GM12878 (cell line): ENCODE measurements around the gene CREG2. TPM values are rescaled to one million over a fixed set of nuclear protein-coding genes. Genes with fewer than 3 reads are reported as not detected.

Experiments
- ATAC-seq: fragments of 200-7000 bp; cut with Tn5 transposase; 3 replicates; pipeline ENCODE4 v1.9.1; 2020; ENCODE audit warnings: mild to moderate bottlenecking, moderate library complexity
- BruUV-seq: library from RNA; stranded (reverse); fragments of 400-500 nt; replicated peaks from 2 replicates; lab custom pipeline; 2021; lab: Mats Ljungman, UMichigan
- CTCF ChIA-PET: fragments of 300-600 bp; sonication (Branson Sonifier 250); formaldehyde crosslinking; extraction: SDS; loops from one replicate; lab custom pipeline; 2021; ENCODE audit warnings: inconsistent platforms; lab: Yijun Ruan, JAX
- POLR2A ChIA-PET: fragments of 350-600 bp; formaldehyde crosslinking; extraction: SDS; loops from one replicate; lab custom pipeline; 2021; ENCODE audit warnings: inconsistent platforms; lab: Charles Lee
- RAD21 ChIA-PET: fragments of 300-600 bp; sonication (Branson Sonifier 250); formaldehyde crosslinking; loops from one replicate; lab custom pipeline; 2023; ENCODE audit warnings: antibody characterized with exemption; ENCODE audit not compliant: unreplicated experiment; lab: Charles Lee
- SMC1A ChIA-PET: fragments of 300-600 bp; sonication (Branson Sonifier 250); formaldehyde crosslinking; loops from one replicate; lab custom pipeline; 2023; ENCODE audit not compliant: unreplicated experiment, uncharacterized antibody; lab: Charles Lee
- DNase-seq: peaks from one replicate; pipeline ENCODE4 v3.0.0-alpha.2; 2011; ENCODE audit warnings: low read depth, low spot score
- FAIRE-seq: peaks from 3 replicates; lab custom pipeline; 2011; peaks lifted over from hg19 to GRCh38; lab: Jason Lieb, UNC
- H2AFZ ChIP-seq: 2 replicates; pipeline ENCODE4 v1.6.0; 2011; ENCODE audit warnings: low read depth, low read length, control low read depth; ENCODE audit not compliant: control insufficient read depth
- H3K27ac ChIP-seq: 2 replicates; pipeline ENCODE4 v1.5.1; 2011; ENCODE audit warnings: control low read depth; ENCODE audit not compliant: control insufficient read depth, insufficient read depth
- H3K27me3 ChIP-seq, 2 experiments: replicated peaks in 1 of 2; 2 replicates each; pipeline versions ENCODE4 v1.6.0 to v1.6.1; 2011; ENCODE audit warnings: low read length in 1 of 2; ENCODE audit not compliant: control insufficient read depth in 2 of 2, insufficient read depth in 2 of 2
- H3K36me3 ChIP-seq, 2 experiments: 2 replicates each; pipeline ENCODE4 v1.5.1; 2011; ENCODE audit warnings: low read length in 1 of 2; ENCODE audit not compliant: control insufficient read depth in 2 of 2, insufficient read depth in 2 of 2
- H3K4me1 ChIP-seq: 2 replicates; pipeline ENCODE4 v1.6.1; 2011; ENCODE audit warnings: mild to moderate bottlenecking, low read length, moderate library complexity, mixed read lengths; ENCODE audit not compliant: control insufficient read depth, insufficient read depth
- H3K4me2 ChIP-seq: 2 replicates; pipeline ENCODE4 v1.6.0; 2011; ENCODE audit warnings: control low read depth; ENCODE audit not compliant: control insufficient read depth, insufficient read depth
- H3K4me3 ChIP-seq: fragments of 200-600 bp; sonication (generic); 2 replicates; pipeline ENCODE4 v1.5.1; 2016
- H3K79me2 ChIP-seq: 2 replicates; pipeline ENCODE4 v1.6.0; 2011; ENCODE audit warnings: low read length; ENCODE audit not compliant: control insufficient read depth, insufficient read depth
- H3K9ac ChIP-seq: 2 replicates; pipeline ENCODE4 v1.8.0; 2011; ENCODE audit warnings: low read length, control low read depth, mixed read lengths; ENCODE audit not compliant: control insufficient read depth, insufficient read depth
- H3K9me3 ChIP-seq: replicated peaks from 3 replicates; pipeline ENCODE4 v1.5.1; 2011; ENCODE audit warnings: mild to moderate bottlenecking, low read length; ENCODE audit not compliant: control insufficient read depth, insufficient read depth
- H4K20me1 ChIP-seq: 2 replicates; pipeline ENCODE4 v1.6.0; 2011; ENCODE audit not compliant: control insufficient read depth, insufficient read depth
- BRCA1 ChIP-seq: IDR thresholded peaks from 2 replicates; pipeline ENCODE4 v1.6.1; 2011; ENCODE audit warnings: low read depth, low read length, improper control_type of control experiment
- CBX5 ChIP-seq: sonication (generic); IDR thresholded peaks from 2 replicates; pipeline ENCODE4 v1.6.1; 2016; ENCODE audit warnings: low read depth, moderate library complexity, mild to moderate bottlenecking, inconsistent platforms
- FOS ChIP-seq: IDR thresholded peaks from 3 replicates; pipeline ENCODE4 v1.6.1; 2011; ENCODE audit warnings: borderline replicate concordance; ENCODE audit not compliant: insufficient read length; ENCODE audit errors: extremely low read depth
- HSF1 ChIP-seq: fragments of 150-350 bp; IDR thresholded peaks from 2 replicates; pipeline ENCODE4 v1.6.1; 2014; ENCODE audit warnings: mild to moderate bottlenecking, low read depth, low read length
- IKZF2 ChIP-seq, 2 experiments: fragments of 450-650 bp; IDR thresholded peaks; 2 replicates each; pipeline ENCODE4 v1.6.1; 2017; ENCODE audit warnings: mild to moderate bottlenecking in 2 of 2, moderate library complexity in 2 of 2
- KDM1A ChIP-seq: fragments of 200-600 bp; sonication (generic); IDR thresholded peaks from 2 replicates; pipeline ENCODE4 v1.6.1; 2016; ENCODE audit warnings: borderline replicate concordance
- MEF2B ChIP-seq: fragments of 450-650 bp; IDR thresholded peaks from 2 replicates; pipeline ENCODE4 v1.6.1; 2018; ENCODE audit warnings: mild to moderate bottlenecking, moderate library complexity; ENCODE audit not compliant: partially characterized antibody, poor library complexity, severe bottlenecking
- NR2C2 ChIP-seq: IDR thresholded peaks from 2 replicates; pipeline ENCODE4 v1.6.1; 2011; ENCODE audit warnings: borderline replicate concordance, low read depth; ENCODE audit not compliant: control insufficient read depth, insufficient read length
- PAX5 ChIP-seq: IDR thresholded peaks from 2 replicates; pipeline ENCODE4 v1.6.1; 2011; ENCODE audit warnings: low read depth, low read length, borderline replicate concordance
- PKNOX1 ChIP-seq: fragments of 450-650 bp; IDR thresholded peaks from 2 replicates; pipeline ENCODE4 v1.6.1; 2016; ENCODE audit warnings: mild to moderate bottlenecking
- REST ChIP-seq: IDR thresholded peaks from 2 replicates; pipeline ENCODE4 v1.6.1; 2012; ENCODE audit warnings: mild to moderate bottlenecking, low read depth, low read length
- SP1 ChIP-seq: IDR thresholded peaks from one replicate; pipeline ENCODE4 v1.6.1; 2011; ENCODE audit warnings: low read depth, low read length
- STAT3 ChIP-seq: IDR thresholded peaks from 2 replicates; pipeline ENCODE4 v1.6.1; 2011; ENCODE audit warnings: low read depth, low read length, improper control_type of control experiment
- ZSCAN29 ChIP-seq: fragments of 450-650 bp; IDR thresholded peaks from 2 replicates; pipeline ENCODE4 v1.6.1; 2017; ENCODE audit warnings: mild to moderate bottlenecking, moderate library complexity
- WGBS: methylation state at CpG from one replicate; pipeline ENCODE4 v1.1.6; 2016; ENCODE audit warnings: low lambda C conversion rate; ENCODE audit not compliant: insufficient replicate concordance, insufficient coverage; ENCODE audit errors: missing lambda C conversion rate; 5-methylcytosine and 5-hydroxymethylcytosine counted together
- in situ Hi-C: fragments of 300-500 bp; cut with MboI; formaldehyde crosslinking; loops from 9 replicates; pipeline ENCODE4 v1.14.3; 2018; ENCODE audit warnings: mixed read lengths
- intact Hi-C: fragments of 100-400 bp; cut with micrococcal nuclease; formaldehyde crosslinking; loops from one replicate; pipeline ENCODE4 v1.14.2; 2022; ENCODE audit not compliant: unreplicated experiment
- polyA plus RNA-seq, 11 experiments: library from polyadenylated mRNA; depleted of rRNA in 4 of 11; unstranded in 6 of 11; stranded (reverse) in 5 of 11; fragments of >200 nt; fragmentation: Nextera tagmentation in 4 of 11; fragmentation: Illumina TruSeq in 1 of 11; extraction: Ambion mirVana in 4 of 11; extraction: Trizol in 1 of 11; gene quantifications; 1 replicate in 1 of 11; 2 replicates in 10 of 11; pipeline versions ENCODE4 v1.2.1 to v1.2.3, GENCODE V29; 2011 to 2016; ENCODE audit warnings: inconsistent platforms in 2 of 11, missing spikeins in 2 of 11, low read depth in 1 of 11
- total RNA-seq, 4 experiments: library from RNA; depleted of rRNA in 3 of 4; stranded (reverse); fragments of >200 nt in 3 of 4; fragmentation: Illumina TruSeq in 1 of 4; extraction: Trizol in 1 of 4; gene quantifications; 2 replicates each; pipeline versions ENCODE4 v1.2.1 to v1.2.3, GENCODE V29; 2013 to 2021
- TF ChIP-seq, protein P1 (sequence below): IDR thresholded peaks from 2 replicates; pipeline ENCODE4 v1.6.1; 2011; ENCODE audit warnings: borderline replicate concordance, low read depth, mild to moderate bottlenecking, moderate library complexity, mixed read lengths, low read length; ENCODE audit not compliant: insufficient read depth; ENCODE audit errors: extremely low read length
- TF ChIP-seq, protein P2 (sequence below): fragments of 450-650 bp; IDR thresholded peaks from 2 replicates; pipeline ENCODE4 v1.6.1; 2017; ENCODE audit warnings: mild to moderate bottlenecking

The CREG2 gene
- total and polyA plus RNA-seq, 10 of the 15 experiments (the other 5 are each of a cell fraction or from before 2014, with no cell fraction given), result not detected

GRCh38 chr2:101359410-101359954, 27.8 kb downstream of the CREG2 start:
- intact Hi-C loops (no loop called here), in situ Hi-C loops (no loop called here)
- H3K9ac ChIP-seq, result no peak overlapping the region
- ChIA-PET RAD21 (no interaction called here), CTCF (no interaction called here), SMC1A (no interaction called here), POLR2A (no interaction called here)
- no peak for FAIRE-seq
- H3K4me1 ChIP-seq, result no peaks in the 10 kb centered on the region
- 46% methylated on average over 7 of the region's 7 CpGs for WGBS
- no peaks in the 10 kb centered on the region for H4K20me1 ChIP-seq
- H3K4me2 ChIP-seq, result no peak overlapping the region
- H3K79me2 ChIP-seq, result no peaks in the 10 kb centered on the region
- ATAC-seq, result no peak
- H3K27ac ChIP-seq, result no peak overlapping the region
- no peaks in the 10 kb centered on the region for H3K36me3 ChIP-seq
- no peak for DNase-seq
- no peak overlapping the region for H2AFZ ChIP-seq
- peaks cover 0 to 4% of the 10 kb centered on the region in 2 experiments; a peak in 1 of 4 replicates for H3K27me3 ChIP-seq
- no peak overlapping the region for H3K4me3 ChIP-seq
- H3K9me3 ChIP-seq, result no peaks in the 10 kb centered on the region
- BruUV-seq, result no TSS peak
- TF ChIP-seq MEF2B, result no peak
- no peak for TF ChIP-seq CBX5
- TF ChIP-seq PKNOX1, result no peak
- TF ChIP-seq STAT3, result no peak
- no peak for TF ChIP-seq HSF1
- TF ChIP-seq PAX5, result no peak
- no peak for TF ChIP-seq NR2C2
- no peak for TF ChIP-seq BRCA1
- TF ChIP-seq, protein P1, sequence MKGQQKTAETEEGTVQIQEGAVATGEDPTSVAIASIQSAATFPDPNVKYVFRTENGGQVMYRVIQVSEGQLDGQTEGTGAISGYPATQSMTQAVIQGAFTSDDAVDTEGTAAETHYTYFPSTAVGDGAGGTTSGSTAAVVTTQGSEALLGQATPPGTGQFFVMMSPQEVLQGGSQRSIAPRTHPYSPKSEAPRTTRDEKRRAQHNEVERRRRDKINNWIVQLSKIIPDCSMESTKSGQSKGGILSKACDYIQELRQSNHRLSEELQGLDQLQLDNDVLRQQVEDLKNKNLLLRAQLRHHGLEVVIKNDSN, result no peak
- no peak for TF ChIP-seq FOS
- TF ChIP-seq KDM1A, result no peak
- TF ChIP-seq SP1, result no peak
- no peak for TF ChIP-seq IKZF2 (IDR thresholded peaks at IDR 0.05)
- no peak for TF ChIP-seq REST
- no peak for TF ChIP-seq ZSCAN29
- TF ChIP-seq, protein P2, sequence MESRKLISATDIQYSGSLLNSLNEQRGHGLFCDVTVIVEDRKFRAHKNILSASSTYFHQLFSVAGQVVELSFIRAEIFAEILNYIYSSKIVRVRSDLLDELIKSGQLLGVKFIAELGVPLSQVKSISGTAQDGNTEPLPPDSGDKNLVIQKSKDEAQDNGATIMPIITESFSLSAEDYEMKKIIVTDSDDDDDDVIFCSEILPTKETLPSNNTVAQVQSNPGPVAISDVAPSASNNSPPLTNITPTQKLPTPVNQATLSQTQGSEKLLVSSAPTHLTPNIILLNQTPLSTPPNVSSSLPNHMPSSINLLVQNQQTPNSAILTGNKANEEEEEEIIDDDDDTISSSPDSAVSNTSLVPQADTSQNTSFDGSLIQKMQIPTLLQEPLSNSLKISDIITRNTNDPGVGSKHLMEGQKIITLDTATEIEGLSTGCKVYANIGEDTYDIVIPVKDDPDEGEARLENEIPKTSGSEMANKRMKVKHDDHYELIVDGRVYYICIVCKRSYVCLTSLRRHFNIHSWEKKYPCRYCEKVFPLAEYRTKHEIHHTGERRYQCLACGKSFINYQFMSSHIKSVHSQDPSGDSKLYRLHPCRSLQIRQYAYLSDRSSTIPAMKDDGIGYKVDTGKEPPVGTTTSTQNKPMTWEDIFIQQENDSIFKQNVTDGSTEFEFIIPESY, result no peak
